ENCODE measurements around the gene MSH5. TPM values are rescaled to one million over a fixed set of nuclear protein-coding genes. Genes with fewer than 3 reads are reported as not detected.
A peak's percentile ranks its signal among the peaks of the same experiment; 100 is the strongest.

MSH5 gene
- total and polyA plus RNA-seq, 9 of the 15 experiments (the other 6 are each of a cell fraction or from before 2014, with no cell fraction given) = 12.5 to 104 (median 46.6) TPM

DNA sequence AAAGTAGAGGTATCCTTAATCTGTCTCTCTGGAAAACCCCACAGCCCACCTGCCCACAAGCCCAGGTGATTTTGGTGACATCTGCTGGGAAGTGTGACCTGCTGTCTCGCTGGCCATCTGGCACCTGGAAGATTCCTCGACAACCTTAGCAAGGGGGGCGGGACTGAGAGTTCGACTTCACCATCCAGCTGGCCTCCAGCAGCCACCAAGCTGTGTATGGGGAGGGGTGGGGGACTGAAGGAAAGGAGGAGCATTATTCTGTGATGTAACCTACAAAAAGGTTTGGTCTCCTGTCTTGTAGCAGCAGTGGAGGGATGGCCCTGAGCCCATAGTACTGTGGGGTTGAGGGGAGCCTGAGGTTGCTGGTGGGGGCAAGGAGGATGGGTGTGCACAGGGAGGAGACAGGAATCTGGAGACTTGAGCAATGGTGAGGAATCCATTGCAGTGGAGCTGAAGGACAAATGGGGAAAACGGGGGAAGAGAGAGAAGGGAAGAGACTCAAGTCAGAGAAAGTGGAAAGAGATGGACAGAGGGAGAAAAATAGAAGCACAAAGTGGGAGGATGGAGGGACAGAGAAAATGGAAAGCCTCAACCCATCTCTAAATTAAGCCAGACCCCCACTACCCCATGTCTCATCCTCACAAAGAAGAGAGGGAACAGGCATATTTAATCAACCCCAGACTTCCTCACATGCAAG, 29.1 kb upstream of the MSH5 start:
- intact Hi-C loops (cut with micrococcal nuclease) = no loop called here
- Histone ChIP-seq H2AFZ (ENCODE audit: low read depth, low read length) (peak overlapping the region; percentile 58), H3K36me3 (ENCODE audit: control insufficient read depth, insufficient read depth, low read length) (no peaks in the 10 kb centered on the region), H3K27me3 (ENCODE audit: control insufficient read depth in 2 of 2, insufficient read depth in 2 of 2, low read length in 2 of 2) (no peaks in the 10 kb centered on the region), H3K4me1 (replicated peaks in 1 of 2; ENCODE audit: control insufficient read depth in 2 of 2, insufficient read depth in 2 of 2, low read length in 2 of 2) (peaks cover 35 to 49% of the 10 kb centered on the region in 2 experiments), H3K4me3 (no peak overlapping the region), H4K20me1 (replicated peaks; ENCODE audit: control insufficient read depth, insufficient read depth, low read length) (no peaks in the 10 kb centered on the region), H3K9me1 (ENCODE audit: control insufficient read depth, insufficient read depth, low read length) (no peaks in the 10 kb centered on the region), H3K4me2 (ENCODE audit: insufficient read depth, low read length) (peak overlapping the region; percentile 9; the same call in 1 of the 2 replicates), H3K9ac (ENCODE audit: insufficient read depth in 1 of 2, low read depth in 2 of 2, low read length in 2 of 2) (peak overlapping the region in 1 of 2 experiments; percentile 73; a peak in 1 of 4 replicates), H3K27ac (ENCODE audit: extremely low read depth, low read depth, low read length) (no peak overlapping the region), H3K9me3 (replicated peaks; ENCODE audit: control insufficient read depth, insufficient read depth, low read depth, low read length) (no peaks in the 10 kb centered on the region), H3K79me2 (ENCODE audit: control insufficient read depth, insufficient read depth, low read length) (no peaks in the 10 kb centered on the region)
- 29% methylated on average over 5 of the region's 5 CpGs for WGBS (ENCODE audit: insufficient coverage, low coverage, missing lambda C conversion rate)
- in situ Hi-C loops (cut with MboI) = no loop called here
- POLR2A ChIA-PET = interaction anchor here (0.6 to 12.4 kb wide), 9 partner anchors 7 to 261 kb away, joined by 3 to 223 read pairs (median 4); partner anchors contain the start of genes ABHD16A, DDAH2, DXO and GPANK1
- FAIRE-seq (no peak), DNase-seq (ENCODE audit: extremely low read depth in 1 of 4, low spot score in 3 of 4) (no peak), ATAC-seq (peak; percentile 13)
- CTCF ChIA-PET (ENCODE audit: low intra/inter-chr PET ratio) = no interaction called here
- no TSS peak for BruUV-seq (replicated peaks)
- TF ChIP-seq LARP7 (IDR thresholded peaks at IDR 0.05) (peak; percentile 91), OTX1 (CRISPR knock-in tag; IDR thresholded peaks at IDR 0.05) (peak; percentile 58; the same call in 1 of the 2 replicates), RCOR1 (IDR thresholded peaks at IDR 0.05; ENCODE audit: borderline replicate concordance in 1 of 2, low read depth in 2 of 2, low read length in 2 of 2) (0 out of 4 replicates have a peak, but pooled peaks of 1 of the 2 experiments have one; percentile 3), KLF13 (tag; IDR thresholded peaks at IDR 0.05; ENCODE audit: borderline replicate concordance, low read depth) (0 out of 2 replicates have a peak, but pooled peaks have one; percentile 13), EHMT2 (IDR thresholded peaks at IDR 0.05) (0 out of 2 replicates have a peak, but pooled peaks have one; percentile 37), ZBTB26 (CRISPR knock-in tag; IDR thresholded peaks at IDR 0.05) (0 out of 2 replicates have a peak, but pooled peaks have one; percentile 74), ZNF280A (IDR thresholded peaks at IDR 0.05; ENCODE audit: low read depth, partially characterized antibody) (peak; percentile 5), BRD4 (IDR thresholded peaks at IDR 0.05) (no peak), MEF2A (IDR thresholded peaks at IDR 0.05; ENCODE audit: control insufficient read depth, low read depth, low read length) (no peak), FOXA1 (IDR thresholded peaks at IDR 0.05; ENCODE audit: borderline replicate concordance) (no peak), BRCA1 (IDR thresholded peaks at IDR 0.05) (no peak), BRCA1 (CRISPR knock-in tag; IDR thresholded peaks at IDR 0.05) (peak; percentile 82; the same call in 1 of the 2 replicates)
- TF ChIP-seq, protein P1, sequence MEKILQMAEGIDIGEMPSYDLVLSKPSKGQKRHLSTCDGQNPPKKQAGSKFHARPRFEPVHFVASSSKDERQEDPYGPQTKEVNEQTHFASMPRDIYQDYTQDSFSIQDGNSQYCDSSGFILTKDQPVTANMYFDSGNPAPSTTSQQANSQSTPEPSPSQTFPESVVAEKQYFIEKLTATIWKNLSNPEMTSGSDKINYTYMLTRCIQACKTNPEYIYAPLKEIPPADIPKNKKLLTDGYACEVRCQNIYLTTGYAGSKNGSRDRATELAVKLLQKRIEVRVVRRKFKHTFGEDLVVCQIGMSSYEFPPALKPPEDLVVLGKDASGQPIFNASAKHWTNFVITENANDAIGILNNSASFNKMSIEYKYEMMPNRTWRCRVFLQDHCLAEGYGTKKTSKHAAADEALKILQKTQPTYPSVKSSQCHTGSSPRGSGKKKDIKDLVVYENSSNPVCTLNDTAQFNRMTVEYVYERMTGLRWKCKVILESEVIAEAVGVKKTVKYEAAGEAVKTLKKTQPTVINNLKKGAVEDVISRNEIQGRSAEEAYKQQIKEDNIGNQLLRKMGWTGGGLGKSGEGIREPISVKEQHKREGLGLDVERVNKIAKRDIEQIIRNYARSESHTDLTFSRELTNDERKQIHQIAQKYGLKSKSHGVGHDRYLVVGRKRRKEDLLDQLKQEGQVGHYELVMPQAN (IDR thresholded peaks at IDR 0.05; ENCODE audit: borderline replicate concordance) = no peak
